Thyroid gland (tissue), 4 donors: ENCODE measurements around the gene PANK2.

Experiments used
- CTCF ChIP-seq, 6 experiments: fragments of 200-600 bp in 3 of 6; fragments of 450-650 bp in 3 of 6; sonication (generic) in 3 of 6; IDR thresholded peaks; one replicate each; pipeline ENCODE4 v1.5.1; 2016 to 2019; ENCODE audit warnings: antibody characterized with exemption in 6 of 6, mild to moderate bottlenecking in 2 of 6, inconsistent platforms in 1 of 6, moderate library complexity in 1 of 6
- POLR2A ChIP-seq, 2 donors: fragments of 450-650 bp; IDR thresholded peaks; one replicate each; pipeline ENCODE4 v1.6.1; 2017; ENCODE audit warnings: antibody characterized with exemption in 2 of 2, mild to moderate bottlenecking in 2 of 2, moderate library complexity in 1 of 2

GRCh38 chr20:3914446-3914845 is 25.3 kb downstream of the PANK2 start:
- TF ChIP-seq CTCF (IDR thresholded peaks at IDR 0.05) (no peak), POLR2A (IDR thresholded peaks at IDR 0.05) (no peak)
